ENCODE measurements around the gene RAB35. TPM values are rescaled to one million over a fixed set of nuclear protein-coding genes. Genes with fewer than 3 reads are reported as not detected.

Gene RAB35
- total RNA-seq, 4 donors from 2014 or later = 31.5 to 39.5 (median 33.8) TPM

DNA sequence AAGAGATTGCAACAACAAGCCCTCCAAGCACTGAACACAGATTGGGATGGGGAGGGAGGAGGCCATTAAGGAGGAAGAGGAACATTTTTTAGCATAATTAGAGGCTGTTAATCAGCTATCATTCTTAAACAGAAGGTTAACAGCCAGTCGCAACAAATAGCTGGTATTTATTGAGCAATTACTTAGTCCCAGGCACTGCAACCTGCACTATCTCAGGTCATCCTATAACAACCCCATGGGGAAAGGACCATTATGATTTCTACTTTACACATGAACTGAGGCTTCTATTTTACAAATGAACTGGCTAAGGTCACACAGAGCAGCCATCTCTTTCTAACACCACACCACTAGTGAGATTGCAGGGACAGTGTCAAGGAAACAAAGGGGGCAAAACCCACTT lies 10.4 kb downstream of the RAB35 start:
- TF ChIP-seq, protein P1, sequence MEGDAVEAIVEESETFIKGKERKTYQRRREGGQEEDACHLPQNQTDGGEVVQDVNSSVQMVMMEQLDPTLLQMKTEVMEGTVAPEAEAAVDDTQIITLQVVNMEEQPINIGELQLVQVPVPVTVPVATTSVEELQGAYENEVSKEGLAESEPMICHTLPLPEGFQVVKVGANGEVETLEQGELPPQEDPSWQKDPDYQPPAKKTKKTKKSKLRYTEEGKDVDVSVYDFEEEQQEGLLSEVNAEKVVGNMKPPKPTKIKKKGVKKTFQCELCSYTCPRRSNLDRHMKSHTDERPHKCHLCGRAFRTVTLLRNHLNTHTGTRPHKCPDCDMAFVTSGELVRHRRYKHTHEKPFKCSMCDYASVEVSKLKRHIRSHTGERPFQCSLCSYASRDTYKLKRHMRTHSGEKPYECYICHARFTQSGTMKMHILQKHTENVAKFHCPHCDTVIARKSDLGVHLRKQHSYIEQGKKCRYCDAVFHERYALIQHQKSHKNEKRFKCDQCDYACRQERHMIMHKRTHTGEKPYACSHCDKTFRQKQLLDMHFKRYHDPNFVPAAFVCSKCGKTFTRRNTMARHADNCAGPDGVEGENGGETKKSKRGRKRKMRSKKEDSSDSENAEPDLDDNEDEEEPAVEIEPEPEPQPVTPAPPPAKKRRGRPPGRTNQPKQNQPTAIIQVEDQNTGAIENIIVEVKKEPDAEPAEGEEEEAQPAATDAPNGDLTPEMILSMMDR (IDR thresholded peaks at IDR 0.05) = no peak
- no peak for TF ChIP-seq POLR2A (IDR thresholded peaks at IDR 0.05)
- intact Hi-C loops (cut with DNase I; ENCODE audit: low total_unique reads) = no loop called here
- WGBS, 2 donors = 87 to 96% methylated on average over 1 of the region's 1 CpG

DNA sequence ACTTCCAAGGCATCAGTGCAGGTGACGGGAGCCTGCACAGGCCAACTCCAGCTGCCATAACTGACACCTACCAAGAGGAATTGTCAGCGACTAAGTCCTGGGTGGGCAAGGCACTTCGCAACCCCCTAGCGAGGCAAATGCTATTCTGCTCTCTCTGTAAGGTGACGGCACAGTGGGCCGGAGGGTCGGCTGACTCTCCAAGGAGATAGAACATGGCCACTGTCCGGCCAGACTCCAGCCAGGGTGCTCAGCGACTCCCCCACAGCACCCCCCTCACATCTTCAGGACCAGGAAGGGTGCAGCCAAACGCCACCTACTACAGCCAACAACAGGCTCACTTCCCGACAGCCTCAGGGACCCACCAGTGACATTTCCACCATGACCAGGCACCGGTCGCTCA lies 13.2 kb downstream of the RAB35 start:
- DNase-seq (ENCODE audit: low spot score in 2 of 2) = no peak
- TF ChIP-seq POLR2A (IDR thresholded peaks at IDR 0.05) = no peak
- TF ChIP-seq, protein P1 (IDR thresholded peaks at IDR 0.05) = no peak
- no peak overlapping the region for H3K4me3 ChIP-seq (ENCODE audit: low read depth, poor library complexity, severe bottlenecking)
- WGBS, 2 donors = 96 to 97% methylated on average over 13 of the region's 13 CpGs
- intact Hi-C loops (cut with DNase I; ENCODE audit: low total_unique reads) = no loop called here

More for the DNA sequence above, 10.4 kb downstream of the RAB35 start:
- H3K4me3 ChIP-seq (ENCODE audit: low read depth, poor library complexity, severe bottlenecking) = no peak overlapping the region
- no peak for DNase-seq (ENCODE audit: low spot score in 2 of 2)

DNA sequence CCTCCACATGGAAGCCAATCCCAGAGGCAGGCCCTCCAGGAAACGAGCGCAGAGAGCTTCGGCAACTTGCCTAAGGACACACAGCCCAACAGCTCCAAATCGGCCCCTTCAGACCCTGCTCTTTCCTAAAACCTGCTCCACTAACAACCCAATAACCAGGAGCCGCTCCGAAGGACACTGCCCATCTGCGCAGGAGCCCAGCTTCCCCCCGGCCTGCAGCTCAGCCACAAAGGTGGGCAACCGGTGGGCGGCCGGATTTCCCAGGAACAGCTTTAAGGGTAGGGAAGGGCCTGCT lies 13.6 kb downstream of the RAB35 start:
- no peak overlapping the region for H3K4me3 ChIP-seq (ENCODE audit: low read depth, poor library complexity, severe bottlenecking)
- DNase-seq (ENCODE audit: low spot score in 2 of 2) = no peak
- TF ChIP-seq, protein P1 (IDR thresholded peaks at IDR 0.05) = no peak
- no peak for TF ChIP-seq POLR2A (IDR thresholded peaks at IDR 0.05)
- WGBS, 2 donors = 76 to 83% methylated on average over 11 of the region's 11 CpGs
- intact Hi-C loops (cut with DNase I; ENCODE audit: low total_unique reads) = no loop called here

DNA sequence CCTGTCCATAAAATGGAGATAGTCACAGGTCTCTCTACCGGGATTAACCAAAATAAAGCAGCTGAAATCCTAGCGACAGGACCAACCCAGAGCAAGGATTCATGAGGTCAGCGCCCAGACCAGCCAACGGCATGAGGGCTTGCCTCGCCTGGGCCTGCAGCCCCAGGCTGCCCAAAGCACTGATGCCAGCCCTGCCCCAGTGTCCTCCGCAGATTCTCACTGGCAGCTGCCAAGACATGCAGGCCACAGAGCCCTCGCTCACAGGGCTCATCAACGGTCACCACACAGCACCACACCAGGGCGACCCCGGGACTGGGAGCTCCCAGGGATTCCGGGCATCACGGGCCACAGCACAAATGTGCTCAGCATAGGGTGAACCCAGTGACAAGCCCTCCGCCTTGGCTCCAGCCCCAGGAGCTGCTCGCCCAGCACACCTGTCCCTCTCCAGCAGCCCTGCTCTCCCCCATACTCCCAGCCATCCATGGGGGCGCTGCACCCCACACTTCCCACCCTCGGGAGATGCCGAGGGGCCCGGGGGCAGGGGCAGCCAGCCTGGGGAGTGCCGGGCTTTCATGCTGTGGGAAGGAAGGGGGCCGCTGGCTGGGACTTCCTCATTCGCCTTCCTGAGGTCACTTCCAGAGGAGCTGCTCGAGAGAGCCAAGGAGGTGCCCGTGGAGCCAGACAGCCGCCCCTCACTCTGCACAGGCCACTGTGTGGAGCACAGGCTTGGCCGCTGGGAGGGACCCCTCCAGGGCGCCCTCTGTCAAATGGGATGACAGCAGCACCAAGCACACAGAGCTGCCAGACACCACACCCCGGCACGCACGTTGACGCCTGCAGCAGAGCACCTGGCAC lies 14.1 kb downstream of the RAB35 start:
- no peak overlapping the region for H3K4me3 ChIP-seq (ENCODE audit: low read depth, poor library complexity, severe bottlenecking)
- DNase-seq (ENCODE audit: low spot score in 2 of 2) = no peak
- intact Hi-C loops (cut with DNase I; ENCODE audit: low total_unique reads) = no loop called here
- 31 to 56% methylated on average over 21 to 26 of the region's 30 CpGs for WGBS, 2 donors
- TF ChIP-seq, protein P1 (IDR thresholded peaks at IDR 0.05) = no peak
- TF ChIP-seq POLR2A (IDR thresholded peaks at IDR 0.05) = no peak

DNA sequence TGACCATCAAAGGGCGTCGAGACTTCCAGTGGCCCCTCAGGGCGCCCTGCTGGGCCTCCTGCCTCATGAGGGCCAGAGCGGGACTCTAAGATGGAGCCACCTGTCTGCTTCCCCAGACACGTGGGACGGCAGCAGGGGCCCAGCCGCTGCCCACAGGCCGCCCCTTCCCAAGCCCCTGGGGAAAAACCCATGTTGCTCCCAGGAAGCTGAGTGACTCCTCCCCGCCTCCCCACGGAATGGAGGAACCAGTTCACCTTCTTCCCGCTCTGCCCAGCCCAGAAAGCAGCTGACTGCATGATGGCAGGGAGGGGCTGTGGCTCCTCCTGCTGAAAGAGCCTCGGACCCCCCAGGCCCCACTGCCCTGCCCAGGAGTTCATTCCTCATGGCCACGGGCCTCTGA lies 14.9 kb downstream of the RAB35 start:
- no peak for DNase-seq (ENCODE audit: low spot score in 2 of 2)
- no peak for TF ChIP-seq POLR2A (IDR thresholded peaks at IDR 0.05)
- TF ChIP-seq, protein P1 (IDR thresholded peaks at IDR 0.05) = no peak

DNA sequence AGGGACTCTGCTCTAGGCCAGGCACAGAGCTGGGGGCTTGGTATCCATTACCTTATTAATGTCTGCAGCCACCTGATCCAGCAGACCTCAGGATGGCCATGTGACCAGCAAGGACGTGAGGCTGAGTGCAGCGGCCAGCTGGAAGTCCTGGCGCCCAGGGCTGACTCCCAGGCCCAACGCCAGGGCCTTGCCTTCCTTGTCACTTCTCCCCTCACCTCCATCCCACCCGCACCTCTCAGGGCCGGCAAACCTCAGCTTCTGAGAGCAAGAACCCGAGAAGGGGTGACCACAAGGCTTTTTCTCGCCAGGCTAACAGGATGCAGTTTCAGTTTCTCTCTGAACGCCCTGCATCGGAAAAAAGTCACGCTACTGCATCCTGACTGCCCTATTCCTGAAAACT lies 15.4 kb downstream of the RAB35 start:
- WGBS, 2 donors = 30 to 37% methylated on average over 11 of the region's 11 CpGs
- intact Hi-C loops (cut with DNase I; ENCODE audit: low total_unique reads) = no loop called here
- no peak overlapping the region for H3K4me3 ChIP-seq (ENCODE audit: low read depth, poor library complexity, severe bottlenecking)
- TF ChIP-seq POLR2A (IDR thresholded peaks at IDR 0.05) = no peak
- TF ChIP-seq, protein P1 (IDR thresholded peaks at IDR 0.05) = no peak
- no peak for DNase-seq (ENCODE audit: low spot score in 2 of 2)

More for the DNA sequence above, 14.9 kb downstream of the RAB35 start:
- intact Hi-C loops (cut with DNase I; ENCODE audit: low total_unique reads) = no loop called here
- WGBS, 2 donors = 49 to 54% methylated on average over 9 to 13 of the region's 13 CpGs
- H3K4me3 ChIP-seq (ENCODE audit: low read depth, poor library complexity, severe bottlenecking) = no peak overlapping the region

Data from lower leg skin (tissue), 4 donors.